ENCODE measurements around the gene HSD17B12.

Gene HSD17B12

GRCh38 chr11:43688394-43688793 is 7.9 kb downstream of the HSD17B12 start:
- no peak for DNase-seq (ENCODE audit: low read depth, low spot score)

- DNase-seq (ENCODE audit: low read depth, low spot score), result no peak
Measured at GRCh38 chr11:43689167-43689566, 8.6 kb downstream of the HSD17B12 start.

GRCh38 chr11:43690929-43691725 is 10.6 kb downstream of the HSD17B12 start:
- no peak for DNase-seq (ENCODE audit: low read depth, low spot score)

GRCh38 chr11:43691806-43692205 is 11.3 kb downstream of the HSD17B12 start:
- no peak for DNase-seq (ENCODE audit: low read depth, low spot score)

GRCh38 chr11:43693069-43693468 is 12.5 kb downstream of the HSD17B12 start:
- no peak for DNase-seq (ENCODE audit: low read depth, low spot score)

GRCh38 chr11:43693731-43694130 is 13.2 kb downstream of the HSD17B12 start:
- DNase-seq (ENCODE audit: low read depth, low spot score), result no peak

GRCh38 chr11:43694477-43694876 is 13.9 kb downstream of the HSD17B12 start:
- DNase-seq (ENCODE audit: low read depth, low spot score), result no peak

- no peak for DNase-seq (ENCODE audit: low read depth, low spot score)
Measured at GRCh38 chr11:43697679-43698078, 17.1 kb downstream of the HSD17B12 start.

GRCh38 chr11:43699870-43700269 is 19.3 kb downstream of the HSD17B12 start:
- no peak for DNase-seq (ENCODE audit: low read depth, low spot score)

GRCh38 chr11:43706631-43707030 is 26.1 kb downstream of the HSD17B12 start:
- no peak for DNase-seq (ENCODE audit: low read depth, low spot score)

- DNase-seq (ENCODE audit: low read depth, low spot score), result no peak
Measured at GRCh38 chr11:43708776-43709175, 28.2 kb downstream of the HSD17B12 start.

- no peak for DNase-seq (ENCODE audit: low read depth, low spot score)
Measured at GRCh38 chr11:43709689-43710088, 29.2 kb downstream of the HSD17B12 start.

- DNase-seq (ENCODE audit: low read depth, low spot score), result no peak
Measured at GRCh38 chr11:43712676-43713075, 32.1 kb downstream of the HSD17B12 start.

- DNase-seq (ENCODE audit: low read depth, low spot score), result no peak
Measured at GRCh38 chr11:43718373-43718772, 37.8 kb downstream of the HSD17B12 start.

GRCh38 chr11:43723617-43724016 is 43.1 kb downstream of the HSD17B12 start:
- DNase-seq (ENCODE audit: low read depth, low spot score), result no peak

GRCh38 chr11:43732225-43732624 is 51.7 kb downstream of the HSD17B12 start:
- DNase-seq (ENCODE audit: low read depth, low spot score), result no peak

GRCh38 chr11:43734256-43734655 is 53.7 kb downstream of the HSD17B12 start:
- DNase-seq (ENCODE audit: low read depth, low spot score), result no peak

GRCh38 chr11:43735115-43735514 is 54.6 kb downstream of the HSD17B12 start:
- no peak for DNase-seq (ENCODE audit: low read depth, low spot score)

GRCh38 chr11:43735961-43736360 is 55.4 kb downstream of the HSD17B12 start:
- no peak for DNase-seq (ENCODE audit: low read depth, low spot score)

- DNase-seq (ENCODE audit: low read depth, low spot score), result peak; percentile 27
Measured at GRCh38 chr11:43736502-43737200, 56.1 kb downstream of the HSD17B12 start.

- no peak for DNase-seq (ENCODE audit: low read depth, low spot score)
Measured at GRCh38 chr11:43737201-43737590, 56.7 kb downstream of the HSD17B12 start.

GRCh38 chr11:43738600-43739409 is 58.3 kb downstream of the HSD17B12 start:
- DNase-seq (ENCODE audit: low read depth, low spot score), result peak; percentile 3
